ENCODE results near the gene ZNRF4. TPM values are rescaled to one million over a fixed set of nuclear protein-coding genes. Genes with fewer than 3 reads are reported as not detected.

The ZNRF4 gene
- total RNA-seq, 1 experiment from 2014 or later: not detected

GRCh38 chr19:5448374-5448773 lies 6.8 kb upstream of the ZNRF4 start:
- peaks cover 71% of the 10 kb centered on the region for H3K27me3 Mint-ChIP-seq (ENCODE audit: unreplicated experiment)

DNA sequence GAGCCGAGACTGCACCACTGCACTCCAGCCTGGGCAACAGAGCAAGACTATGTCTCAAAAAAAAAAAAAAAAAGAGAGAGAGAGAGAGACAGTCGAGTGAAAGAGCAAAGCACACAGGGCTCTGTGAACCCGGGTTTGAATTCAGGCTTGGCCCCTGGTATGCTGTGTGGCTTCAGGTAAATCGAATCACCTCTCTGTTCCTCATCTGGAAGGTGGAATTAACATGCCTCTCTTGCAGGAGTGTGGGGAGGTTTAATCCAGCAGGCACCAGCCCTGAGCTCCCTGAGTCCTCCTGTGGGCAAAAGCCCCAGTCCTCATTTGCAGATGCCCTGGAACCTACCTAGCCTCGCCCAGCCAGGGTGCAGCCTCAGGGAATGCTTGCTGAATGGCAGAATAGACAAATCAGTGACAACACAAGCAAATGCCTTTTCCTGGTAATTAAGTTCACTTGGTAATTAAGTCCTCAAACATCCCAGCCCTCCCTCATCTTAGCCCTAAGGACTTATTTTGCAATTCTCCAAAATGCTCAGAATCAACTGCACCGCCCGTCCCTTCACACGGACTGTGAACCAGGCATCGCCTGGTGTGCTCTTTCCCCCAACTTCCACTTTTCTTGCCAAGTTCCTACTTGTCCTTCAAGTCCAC lies 4.6 kb upstream of the ZNRF4 start:
- Mint-ChIP-seq H3K27me3 (ENCODE audit: unreplicated experiment) (peaks cover 62% of the 10 kb centered on the region), H3K4me1 (ENCODE audit: low read depth, unreplicated experiment) (no peaks in the 10 kb centered on the region), H3K36me3 (ENCODE audit: insufficient read depth, unreplicated experiment) (no peaks in the 10 kb centered on the region), H3K27ac (ENCODE audit: unreplicated experiment) (no peak overlapping the region), H3K9me3 (ENCODE audit: low read depth, unreplicated experiment) (no peaks in the 10 kb centered on the region), H3K4me3 (ENCODE audit: low read depth, unreplicated experiment) (no peak overlapping the region)
- DNase-seq: no peak
- intact Hi-C loops (cut with micrococcal nuclease; ENCODE audit: unreplicated experiment): no loop called here
- TF ChIP-seq, protein P1, sequence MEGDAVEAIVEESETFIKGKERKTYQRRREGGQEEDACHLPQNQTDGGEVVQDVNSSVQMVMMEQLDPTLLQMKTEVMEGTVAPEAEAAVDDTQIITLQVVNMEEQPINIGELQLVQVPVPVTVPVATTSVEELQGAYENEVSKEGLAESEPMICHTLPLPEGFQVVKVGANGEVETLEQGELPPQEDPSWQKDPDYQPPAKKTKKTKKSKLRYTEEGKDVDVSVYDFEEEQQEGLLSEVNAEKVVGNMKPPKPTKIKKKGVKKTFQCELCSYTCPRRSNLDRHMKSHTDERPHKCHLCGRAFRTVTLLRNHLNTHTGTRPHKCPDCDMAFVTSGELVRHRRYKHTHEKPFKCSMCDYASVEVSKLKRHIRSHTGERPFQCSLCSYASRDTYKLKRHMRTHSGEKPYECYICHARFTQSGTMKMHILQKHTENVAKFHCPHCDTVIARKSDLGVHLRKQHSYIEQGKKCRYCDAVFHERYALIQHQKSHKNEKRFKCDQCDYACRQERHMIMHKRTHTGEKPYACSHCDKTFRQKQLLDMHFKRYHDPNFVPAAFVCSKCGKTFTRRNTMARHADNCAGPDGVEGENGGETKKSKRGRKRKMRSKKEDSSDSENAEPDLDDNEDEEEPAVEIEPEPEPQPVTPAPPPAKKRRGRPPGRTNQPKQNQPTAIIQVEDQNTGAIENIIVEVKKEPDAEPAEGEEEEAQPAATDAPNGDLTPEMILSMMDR (IDR thresholded peaks at IDR 0.05; ENCODE audit: unreplicated experiment): no peak
- CTCF ChIA-PET: no interaction called here
- BruUV-seq (replicated peaks): no TSS peak

More at GRCh38 chr19:5448374-5448773, 6.8 kb upstream of the ZNRF4 start:
- no peak for DNase-seq
- no TSS peak for BruUV-seq (replicated peaks)
- Mint-ChIP-seq H3K36me3 (ENCODE audit: insufficient read depth, unreplicated experiment) (no peaks in the 10 kb centered on the region), H3K4me3 (ENCODE audit: low read depth, unreplicated experiment) (no peak overlapping the region), H3K9me3 (ENCODE audit: low read depth, unreplicated experiment) (no peaks in the 10 kb centered on the region), H3K27ac (ENCODE audit: unreplicated experiment) (no peak overlapping the region), H3K4me1 (ENCODE audit: low read depth, unreplicated experiment) (no peaks in the 10 kb centered on the region)
- CTCF ChIA-PET: interaction anchor here (0.6 to 0.7 kb wide), 2 partner anchors 46 to 278 kb away, joined by 3 to 5 read pairs; no protein-coding TSS in a partner anchor
- intact Hi-C loops (cut with micrococcal nuclease; ENCODE audit: unreplicated experiment): no loop called here
- TF ChIP-seq, protein P1 (IDR thresholded peaks at IDR 0.05; ENCODE audit: unreplicated experiment): no peak

- H3K27me3 Mint-ChIP-seq (ENCODE audit: unreplicated experiment): peaks cover 58% of the 10 kb centered on the region
- intact Hi-C loops (cut with micrococcal nuclease; ENCODE audit: unreplicated experiment): no loop called here
These were observed 3.7 kb upstream of the ZNRF4 start for GRCh38 chr19:5451494-5451893.

DNA sequence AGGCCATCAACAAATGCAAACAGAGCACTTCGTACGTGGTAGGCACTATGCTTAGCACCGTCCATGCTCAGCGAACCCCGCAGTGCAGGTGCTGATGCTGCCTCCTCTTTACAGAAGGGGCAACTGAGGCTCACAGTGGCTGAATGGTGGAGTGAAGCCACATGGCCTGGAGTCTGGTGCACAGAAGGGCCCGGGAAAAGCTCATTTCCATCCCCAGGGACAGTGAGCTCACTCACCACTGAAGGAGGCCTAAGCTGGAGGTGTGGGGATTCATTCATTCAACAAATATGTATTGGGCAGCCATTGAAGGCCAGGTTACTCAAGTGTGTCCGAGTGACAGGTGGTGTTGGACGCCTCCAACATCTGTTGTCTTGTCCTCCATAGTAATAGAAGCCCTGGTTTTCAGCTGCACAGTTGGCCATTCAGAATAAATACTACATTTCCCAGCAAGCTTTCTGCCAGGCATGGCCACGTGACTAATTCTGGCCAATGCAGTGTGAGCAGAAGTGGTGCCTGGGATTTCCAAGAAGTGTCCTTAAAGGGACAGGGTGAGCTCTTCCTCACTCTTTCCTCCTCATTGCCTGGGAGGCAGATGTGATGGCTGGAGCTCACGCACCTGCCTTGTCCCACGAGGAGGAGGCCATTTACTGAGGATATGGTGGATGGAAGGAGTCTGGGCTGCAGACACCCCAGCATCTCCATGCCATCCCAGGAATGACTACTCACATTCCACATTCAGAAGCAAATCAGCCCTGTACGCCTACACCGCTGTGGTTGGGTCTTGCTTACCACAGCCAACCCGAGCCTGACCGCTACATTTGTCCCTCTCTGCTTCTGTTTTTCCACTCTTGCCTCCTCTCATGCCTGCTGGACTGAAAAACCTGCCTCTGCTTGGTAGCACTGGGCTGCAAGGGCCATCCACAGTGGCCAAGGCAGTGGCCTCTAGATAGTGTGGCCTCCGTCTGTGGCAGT lies 2.3 kb upstream of the ZNRF4 start:
- Mint-ChIP-seq H3K27me3 (ENCODE audit: unreplicated experiment) (peaks cover 55% of the 10 kb centered on the region), H3K27ac (ENCODE audit: unreplicated experiment) (no peak overlapping the region), H3K9me3 (ENCODE audit: low read depth, unreplicated experiment) (no peaks in the 10 kb centered on the region), H3K4me3 (ENCODE audit: low read depth, unreplicated experiment) (no peak overlapping the region), H3K4me1 (ENCODE audit: low read depth, unreplicated experiment) (no peaks in the 10 kb centered on the region), H3K36me3 (ENCODE audit: insufficient read depth, unreplicated experiment) (no peaks in the 10 kb centered on the region)
- DNase-seq: peak; percentile 4
- no TSS peak for BruUV-seq (replicated peaks)
- intact Hi-C loops (cut with micrococcal nuclease; ENCODE audit: unreplicated experiment): no loop called here
- CTCF ChIA-PET: no interaction called here
- TF ChIP-seq, protein P1 (IDR thresholded peaks at IDR 0.05; ENCODE audit: unreplicated experiment): no peak

More at GRCh38 chr19:5451494-5451893, 3.7 kb upstream of the ZNRF4 start:
- H3K36me3 Mint-ChIP-seq (ENCODE audit: insufficient read depth, unreplicated experiment): no peaks in the 10 kb centered on the region
- H3K27ac Mint-ChIP-seq (ENCODE audit: unreplicated experiment): no peak overlapping the region
- H3K4me3 Mint-ChIP-seq (ENCODE audit: low read depth, unreplicated experiment): no peak overlapping the region
- no TSS peak for BruUV-seq (replicated peaks)
- no peak for DNase-seq
- TF ChIP-seq, protein P1 (IDR thresholded peaks at IDR 0.05; ENCODE audit: unreplicated experiment): no peak
- CTCF ChIA-PET: no interaction called here
- no peaks in the 10 kb centered on the region for H3K9me3 Mint-ChIP-seq (ENCODE audit: low read depth, unreplicated experiment)
- no peaks in the 10 kb centered on the region for H3K4me1 Mint-ChIP-seq (ENCODE audit: low read depth, unreplicated experiment)

Data from Calu3 (cell line).